Measurements from ENCODE around the gene SLC6A6. TPM values are rescaled to one million over a fixed set of nuclear protein-coding genes. Genes with fewer than 3 reads are reported as not detected.

The SLC6A6 gene
- total RNA-seq, 2 donors from 2014 or later: 81.5 to 85.9 TPM

DNA sequence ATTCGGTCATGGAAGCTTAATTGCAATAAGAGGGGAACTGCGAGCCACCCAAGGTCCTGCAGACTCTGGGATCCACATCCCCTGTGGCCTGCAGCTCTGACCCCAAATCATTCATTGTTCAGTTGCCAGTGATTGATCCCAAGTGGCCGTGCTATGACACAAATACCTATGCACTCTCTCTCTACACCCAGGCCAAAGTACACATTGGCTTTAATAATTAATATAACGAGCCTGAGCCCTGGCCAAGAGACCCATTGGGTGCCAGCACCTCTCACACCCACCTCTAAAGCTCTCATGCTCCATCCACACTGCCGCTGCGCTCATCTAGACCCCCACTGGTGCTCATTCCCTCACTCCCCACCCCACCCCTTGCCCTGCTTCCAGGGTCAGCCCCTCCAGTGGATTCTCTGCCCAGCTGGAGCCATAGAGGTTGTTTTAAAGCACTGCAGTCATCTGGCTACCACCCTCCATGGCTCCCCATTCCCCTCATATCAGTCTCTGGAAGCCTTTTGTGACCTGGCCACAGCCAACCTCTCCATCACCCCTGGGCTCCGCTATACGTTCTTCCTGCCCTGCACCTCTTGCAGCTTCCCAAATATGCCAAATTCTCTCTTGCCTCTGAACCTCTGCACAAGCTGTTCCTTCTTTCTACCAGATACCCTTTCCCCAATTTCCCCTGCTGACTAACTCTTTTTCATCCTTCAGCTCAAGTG is 37.7 kb upstream of the SLC6A6 start:
- Histone ChIP-seq H3K27me3 (no peaks in the 10 kb centered on the region), H3K4me1 (peaks cover 0 to 6% of the 10 kb centered on the region in 2 donors), H3K27ac (no peak overlapping the region), H3K4me3 (no peak overlapping the region), H3K36me3 (no peaks in the 10 kb centered on the region), H3K9me3 (no peaks in the 10 kb centered on the region)
- TF ChIP-seq, protein P1, sequence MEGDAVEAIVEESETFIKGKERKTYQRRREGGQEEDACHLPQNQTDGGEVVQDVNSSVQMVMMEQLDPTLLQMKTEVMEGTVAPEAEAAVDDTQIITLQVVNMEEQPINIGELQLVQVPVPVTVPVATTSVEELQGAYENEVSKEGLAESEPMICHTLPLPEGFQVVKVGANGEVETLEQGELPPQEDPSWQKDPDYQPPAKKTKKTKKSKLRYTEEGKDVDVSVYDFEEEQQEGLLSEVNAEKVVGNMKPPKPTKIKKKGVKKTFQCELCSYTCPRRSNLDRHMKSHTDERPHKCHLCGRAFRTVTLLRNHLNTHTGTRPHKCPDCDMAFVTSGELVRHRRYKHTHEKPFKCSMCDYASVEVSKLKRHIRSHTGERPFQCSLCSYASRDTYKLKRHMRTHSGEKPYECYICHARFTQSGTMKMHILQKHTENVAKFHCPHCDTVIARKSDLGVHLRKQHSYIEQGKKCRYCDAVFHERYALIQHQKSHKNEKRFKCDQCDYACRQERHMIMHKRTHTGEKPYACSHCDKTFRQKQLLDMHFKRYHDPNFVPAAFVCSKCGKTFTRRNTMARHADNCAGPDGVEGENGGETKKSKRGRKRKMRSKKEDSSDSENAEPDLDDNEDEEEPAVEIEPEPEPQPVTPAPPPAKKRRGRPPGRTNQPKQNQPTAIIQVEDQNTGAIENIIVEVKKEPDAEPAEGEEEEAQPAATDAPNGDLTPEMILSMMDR (IDR thresholded peaks at IDR 0.05): no peak
- DNase-seq (ENCODE audit: low spot score): no peak

DNA sequence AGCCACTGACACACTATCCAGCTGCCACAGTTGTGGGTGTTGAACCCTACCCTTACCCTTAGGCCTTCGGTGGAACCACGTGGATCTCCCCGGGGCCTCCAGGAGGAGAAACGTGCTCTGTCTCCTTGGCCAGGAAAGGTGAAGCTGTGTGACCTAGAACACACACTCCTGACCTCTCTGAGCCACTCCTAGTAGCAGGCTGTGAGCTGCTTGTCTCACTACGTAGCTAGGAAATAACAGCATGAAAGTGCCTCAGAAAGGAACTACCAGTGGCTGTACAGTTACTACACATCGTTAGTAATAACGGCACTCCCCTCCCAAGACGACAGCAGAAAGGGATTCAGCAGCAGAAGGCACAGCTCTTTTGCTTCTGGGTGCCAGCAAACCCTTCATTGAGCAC is 36.2 kb upstream of the SLC6A6 start:
- H3K4me1 ChIP-seq: peaks cover 0 to 21% of the 10 kb centered on the region in 2 donors
- no peaks in the 10 kb centered on the region for H3K9me3 ChIP-seq
- H3K27ac ChIP-seq: no peak overlapping the region
- DNase-seq (ENCODE audit: low spot score): no peak
- no peak overlapping the region for H3K4me3 ChIP-seq
- H3K27me3 ChIP-seq: no peaks in the 10 kb centered on the region
- TF ChIP-seq, protein P1 (IDR thresholded peaks at IDR 0.05): no peak
- no peaks in the 10 kb centered on the region for H3K36me3 ChIP-seq

DNA sequence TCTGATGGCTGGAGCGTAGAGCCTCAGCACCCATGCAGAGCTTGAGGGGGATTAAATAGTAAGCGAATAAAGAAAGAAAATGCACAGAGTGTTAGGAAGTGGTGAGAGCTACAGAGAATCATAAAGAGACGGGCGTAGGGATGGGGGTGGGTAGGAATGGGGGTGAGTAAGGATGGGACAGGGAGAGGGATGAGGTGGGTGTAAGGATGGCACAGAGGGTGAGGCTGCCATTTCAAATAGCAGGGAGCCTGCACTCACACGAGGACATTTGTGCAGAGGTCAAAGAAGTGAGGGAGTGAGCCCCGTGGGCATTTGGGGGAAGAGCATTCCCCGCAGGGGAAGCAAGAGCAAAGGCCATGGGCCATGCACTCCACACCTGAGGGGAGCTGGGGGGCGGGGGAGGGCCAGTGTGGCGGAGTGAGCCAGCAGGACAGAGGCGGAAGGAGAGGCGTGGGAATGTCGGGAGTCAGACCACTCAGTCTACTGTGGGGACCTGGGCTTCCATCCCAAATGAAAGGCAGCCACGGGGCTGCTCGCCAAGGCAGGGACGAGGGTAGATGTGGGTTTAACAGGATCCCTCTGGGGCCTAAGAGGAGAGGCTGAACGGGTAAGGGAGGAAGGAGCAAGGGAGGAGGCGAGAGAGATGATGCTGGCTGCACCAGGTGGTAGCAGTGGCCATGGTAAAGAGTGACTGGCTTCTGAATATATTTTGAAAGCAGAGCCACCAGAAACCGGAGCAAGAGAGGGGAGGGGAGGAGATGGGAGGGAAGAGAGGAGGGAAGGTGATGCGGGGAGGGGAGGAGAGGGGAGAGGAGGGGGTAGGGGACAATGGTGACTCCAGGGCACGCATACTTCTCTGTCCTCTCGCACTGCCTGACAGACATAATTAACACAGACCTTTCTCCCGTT is 35.2 kb upstream of the SLC6A6 start:
- H3K27ac ChIP-seq: no peak overlapping the region
- TF ChIP-seq, protein P1 (IDR thresholded peaks at IDR 0.05): no peak
- DNase-seq (ENCODE audit: low spot score): no peak
- H3K9me3 ChIP-seq: no peaks in the 10 kb centered on the region
- H3K36me3 ChIP-seq: no peaks in the 10 kb centered on the region
- H3K27me3 ChIP-seq: no peaks in the 10 kb centered on the region
- no peak overlapping the region for H3K4me3 ChIP-seq
- H3K4me1 ChIP-seq: peaks cover 0 to 30% of the 10 kb centered on the region in 2 donors

DNA sequence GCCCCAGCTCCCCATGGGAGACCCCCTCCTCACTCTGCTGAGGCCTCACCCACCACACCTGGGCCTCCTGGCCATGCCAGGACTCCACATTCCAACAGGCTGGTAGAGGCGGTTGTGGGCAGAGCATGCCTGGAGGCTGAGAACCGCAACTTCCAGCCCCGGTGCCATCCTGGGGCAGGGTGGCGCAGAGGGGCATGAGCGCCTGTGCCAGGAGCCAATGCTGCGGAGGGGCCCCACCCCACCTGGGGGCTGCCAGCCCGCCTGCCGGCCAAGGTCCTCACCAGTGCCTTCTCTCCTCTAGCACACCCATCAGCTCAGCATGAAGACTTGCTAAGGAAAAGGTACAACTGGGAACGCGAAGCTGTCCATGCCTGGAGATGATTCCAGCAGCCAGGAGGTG is 34.3 kb upstream of the SLC6A6 start:
- no peak for DNase-seq (ENCODE audit: low spot score)
- no peak overlapping the region for H3K4me3 ChIP-seq
- TF ChIP-seq, protein P1 (IDR thresholded peaks at IDR 0.05): no peak
- no peak overlapping the region for H3K27ac ChIP-seq
- no peaks in the 10 kb centered on the region for H3K36me3 ChIP-seq
- no peaks in the 10 kb centered on the region for H3K27me3 ChIP-seq
- no peaks in the 10 kb centered on the region for H3K9me3 ChIP-seq
- peaks cover 0 to 39% of the 10 kb centered on the region in 2 donors for H3K4me1 ChIP-seq

DNA sequence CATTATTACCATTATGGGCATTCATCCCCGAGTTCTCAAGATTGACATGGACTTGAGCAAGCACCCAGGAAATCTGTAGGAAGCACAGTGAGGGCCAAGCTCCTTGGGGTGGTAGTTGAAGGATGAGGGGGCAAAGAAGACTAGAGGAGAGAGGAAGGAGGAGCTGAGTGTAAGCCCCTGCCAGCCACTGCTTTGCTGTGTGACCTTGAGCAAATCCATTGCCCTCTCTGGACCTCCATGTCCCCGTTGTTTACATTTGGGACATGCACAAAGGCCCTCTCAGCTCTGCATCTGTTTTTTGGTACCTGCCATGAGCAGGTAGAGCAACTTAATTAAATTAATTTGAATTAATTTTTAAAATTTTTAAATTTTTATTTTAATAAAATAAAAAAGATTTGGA is 33.5 kb upstream of the SLC6A6 start:
- DNase-seq (ENCODE audit: low spot score): no peak
- Histone ChIP-seq H3K9me3 (no peaks in the 10 kb centered on the region), H3K4me3 (no peak overlapping the region), H3K27ac (no peak overlapping the region), H3K4me1 (peaks cover 0 to 46% of the 10 kb centered on the region in 2 donors), H3K27me3 (no peaks in the 10 kb centered on the region), H3K36me3 (no peaks in the 10 kb centered on the region)
- TF ChIP-seq, protein P1 (IDR thresholded peaks at IDR 0.05): no peak

Data from right atrium auricular region (tissue), 2 donors.